Muscle layer of colon (tissue), 2 donors: ENCODE results near the gene MYH11.
"Not testable (repeated sequence)": the region's sequence is repeated elsewhere in the genome, so short reads cannot be mapped to it uniquely, and the experiment has no call there.

Experiments
- H3K27ac ChIP-seq: one replicate; pipeline ENCODE4 v1.7.0; 2013; ENCODE audit warnings: low read depth, mild to moderate bottlenecking, low read length, moderate library complexity
- H3K27me3 ChIP-seq, 2 donors: one replicate each; pipeline ENCODE4 v1.7.0; 2013; ENCODE audit warnings: low read length in 2 of 2, mild to moderate bottlenecking in 2 of 2; ENCODE audit not compliant: insufficient read depth in 2 of 2, control insufficient read depth in 1 of 2
- H3K36me3 ChIP-seq: one replicate; pipeline ENCODE4 v1.7.0; 2013; ENCODE audit warnings: mild to moderate bottlenecking, low read length; ENCODE audit not compliant: insufficient read depth
- H3K4me1 ChIP-seq: one replicate; pipeline ENCODE4 v1.7.0; 2013; ENCODE audit warnings: mild to moderate bottlenecking, low read length; ENCODE audit not compliant: insufficient read depth
- H3K4me3 ChIP-seq, 2 donors: one replicate each; pipeline ENCODE4 v1.7.0; 2013; ENCODE audit warnings: low read length in 2 of 2, low read depth in 1 of 2, mild to moderate bottlenecking in 1 of 2, moderate library complexity in 1 of 2
- H3K9ac ChIP-seq: one replicate; pipeline ENCODE4 v1.7.0; 2013; ENCODE audit warnings: low read length
- H3K9me3 ChIP-seq: one replicate; pipeline ENCODE4 v1.7.0; 2013; ENCODE audit warnings: mild to moderate bottlenecking, low read length
- donor health status: abdominal sarcoma.
- donor health status: Adenocarcinoma of cecum.

MYH11 gene

DNA sequence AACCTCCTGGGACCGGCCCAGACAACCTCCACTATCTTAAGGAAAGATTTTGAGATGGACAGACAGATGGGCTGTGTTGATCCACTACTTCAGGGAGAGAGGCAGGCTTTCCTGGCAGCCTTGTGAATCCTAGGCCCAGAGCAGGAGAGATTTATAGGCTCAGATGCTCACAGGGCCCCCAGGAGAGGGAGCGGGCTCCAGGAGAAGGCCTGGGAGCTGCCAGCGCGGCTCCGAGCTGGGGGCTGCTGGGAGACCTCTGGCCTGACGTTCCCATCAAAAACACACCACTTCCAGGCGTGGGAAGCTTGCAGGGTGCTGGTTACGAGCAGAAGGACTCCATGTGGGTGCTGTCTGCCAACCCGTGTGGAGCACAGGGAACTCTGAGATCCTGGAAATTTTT lies 53.2 kb downstream of the MYH11 start:
- no peak overlapping the region for H3K9ac ChIP-seq
- no peak overlapping the region for H3K4me3 ChIP-seq
- no peaks in the 10 kb centered on the region for H3K9me3 ChIP-seq
- no peaks in the 10 kb centered on the region for H3K27me3 ChIP-seq
- H3K27ac ChIP-seq: peak overlapping the region; percentile 71
- H3K4me1 ChIP-seq: peaks cover 83% of the 10 kb centered on the region
- peaks cover 70% of the 10 kb centered on the region for H3K36me3 ChIP-seq

DNA sequence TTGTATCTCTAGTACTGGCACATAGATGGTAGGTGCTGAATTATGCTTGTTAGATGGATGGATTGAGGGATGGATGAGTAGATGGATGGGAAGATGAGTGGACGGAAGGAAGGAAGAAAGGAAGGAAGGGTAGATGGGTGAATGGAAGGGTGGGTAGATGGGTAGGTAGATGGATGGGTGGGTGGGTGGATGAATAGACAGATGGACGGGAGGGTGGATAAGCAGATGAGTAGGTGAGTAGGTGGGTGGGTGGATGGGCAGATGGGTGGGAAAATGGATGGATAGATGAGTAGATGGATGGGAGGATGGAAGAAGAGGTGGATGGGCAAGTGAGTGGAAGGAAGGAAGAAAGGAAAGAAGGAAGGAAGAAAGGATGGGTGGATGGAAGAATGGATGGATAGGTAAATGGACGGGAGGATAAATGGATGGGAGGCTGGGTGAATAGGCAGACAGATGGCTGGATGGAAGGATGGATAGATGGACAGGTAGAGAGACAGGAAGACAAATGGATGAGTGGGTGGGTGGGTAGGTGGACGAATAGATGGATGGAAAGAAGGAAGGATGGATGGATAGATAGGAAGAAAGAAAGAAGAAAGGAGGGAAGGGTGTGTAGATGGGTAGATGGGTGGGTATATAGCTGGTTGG lies 56.9 kb downstream of the MYH11 start:
- no peaks in the 10 kb centered on the region for H3K9me3 ChIP-seq
- H3K9ac ChIP-seq: no peak overlapping the region
- no peak overlapping the region for H3K4me3 ChIP-seq
- H3K4me1 ChIP-seq: peaks cover 74% of the 10 kb centered on the region
- H3K27ac ChIP-seq: peak overlapping the region; percentile 42
- peaks cover 79% of the 10 kb centered on the region for H3K36me3 ChIP-seq
- H3K27me3 ChIP-seq: no peaks in the 10 kb centered on the region

DNA sequence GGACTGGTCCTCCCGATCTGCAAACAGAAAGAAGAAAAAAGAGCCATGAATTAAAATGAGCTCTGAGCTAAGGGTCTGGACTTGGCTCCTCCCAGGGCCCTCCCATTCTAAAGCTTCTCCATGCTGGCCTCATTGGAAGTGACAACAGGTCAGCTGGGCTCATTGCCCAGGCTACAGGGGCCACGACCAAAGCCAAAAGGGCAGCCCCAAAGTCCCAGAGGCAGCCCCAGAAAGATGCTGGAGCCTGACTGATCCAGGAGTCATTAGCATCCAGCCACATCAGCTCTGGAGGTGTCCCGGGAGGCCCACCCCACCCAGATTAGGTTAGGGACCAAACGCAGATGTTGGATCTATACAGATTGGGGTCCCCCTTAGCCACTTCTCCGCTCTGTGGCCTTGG lies 58.2 kb downstream of the MYH11 start:
- Histone ChIP-seq H3K9ac (no peak overlapping the region), H3K27ac (peak overlapping the region; percentile 4), H3K27me3 (no peaks in the 10 kb centered on the region), H3K36me3 (peaks cover 79% of the 10 kb centered on the region), H3K4me1 (peaks cover 70% of the 10 kb centered on the region), H3K4me3 (no peak overlapping the region), H3K9me3 (no peaks in the 10 kb centered on the region)

DNA sequence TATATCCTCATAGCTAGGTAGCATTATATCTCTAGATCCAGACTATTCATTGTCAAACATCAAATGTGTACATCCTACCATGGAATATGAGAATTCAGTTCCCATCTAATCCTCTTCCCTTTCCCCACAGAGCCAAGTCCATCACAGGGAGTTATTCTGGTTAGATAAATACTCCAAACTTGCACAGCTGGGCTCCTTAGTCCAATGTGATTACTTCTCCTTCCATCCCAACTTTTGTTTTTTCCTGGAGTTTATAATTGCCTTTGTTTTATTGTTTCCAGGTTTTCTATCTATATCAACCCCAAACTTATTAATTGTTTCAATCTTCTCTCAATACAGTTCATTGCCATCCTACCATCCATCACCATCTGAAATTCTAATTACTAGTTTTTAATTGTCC lies 59.9 kb downstream of the MYH11 start:
- peak overlapping the region in 1 of 2 donors; percentile 20 for H3K4me3 ChIP-seq
- H3K9ac ChIP-seq: no peak overlapping the region
- H3K36me3 ChIP-seq: peaks cover 77% of the 10 kb centered on the region
- H3K9me3 ChIP-seq: no peaks in the 10 kb centered on the region
- H3K27ac ChIP-seq: no peak overlapping the region
- no peaks in the 10 kb centered on the region for H3K27me3 ChIP-seq
- peaks cover 73% of the 10 kb centered on the region for H3K4me1 ChIP-seq

DNA sequence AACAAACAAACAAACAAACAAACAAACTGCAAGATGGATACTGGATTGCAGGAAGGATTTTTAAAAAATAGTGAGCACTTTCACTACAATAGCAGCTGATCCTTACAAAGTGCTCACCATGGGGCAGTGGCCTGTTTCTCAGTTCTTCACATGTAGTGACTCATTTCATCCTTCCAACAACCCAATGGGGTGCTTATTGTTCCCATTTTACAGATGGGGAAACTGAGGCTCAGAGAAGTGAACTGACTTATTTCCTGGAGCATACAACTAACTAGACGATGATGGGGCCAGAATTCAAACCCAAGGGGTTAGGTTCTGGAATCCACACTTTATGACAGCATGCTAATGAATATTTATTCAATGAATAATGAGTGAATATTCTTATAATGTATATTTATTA lies 61.2 kb downstream of the MYH11 start:
- peaks cover 76% of the 10 kb centered on the region for H3K4me1 ChIP-seq
- no peaks in the 10 kb centered on the region for H3K9me3 ChIP-seq
- H3K36me3 ChIP-seq: peaks cover 74% of the 10 kb centered on the region
- no peaks in the 10 kb centered on the region for H3K27me3 ChIP-seq
- no peak overlapping the region for H3K4me3 ChIP-seq
- H3K27ac ChIP-seq: peak overlapping the region; percentile 23
- no peak overlapping the region for H3K9ac ChIP-seq

DNA sequence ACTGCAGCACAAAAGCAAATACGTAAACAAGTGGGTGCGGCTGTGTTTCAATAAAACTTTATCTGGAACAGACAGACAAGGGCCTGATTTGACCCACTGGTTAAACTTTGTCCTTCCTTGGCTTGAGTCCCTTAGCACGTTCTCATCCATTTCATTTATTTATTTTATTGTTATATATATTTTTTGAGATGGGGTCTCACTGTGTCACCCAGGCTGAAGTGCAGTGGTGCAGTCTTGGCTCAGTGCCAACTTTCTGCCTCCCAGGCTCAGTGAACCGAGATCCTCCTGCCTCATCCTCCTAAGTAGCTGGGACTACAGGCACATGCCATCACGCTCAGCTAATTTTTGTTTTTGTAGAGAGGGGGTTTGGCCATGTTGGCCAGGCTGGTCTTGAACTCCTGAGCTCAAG lies 64.3 kb downstream of the MYH11 start:
- H3K27me3 ChIP-seq: no peaks in the 10 kb centered on the region
- H3K9me3 ChIP-seq: no peaks in the 10 kb centered on the region
- peak overlapping the region; percentile 66 for H3K27ac ChIP-seq
- peaks cover 60% of the 10 kb centered on the region for H3K36me3 ChIP-seq
- no peak overlapping the region for H3K4me3 ChIP-seq
- H3K4me1 ChIP-seq: peaks cover 71% of the 10 kb centered on the region
- H3K9ac ChIP-seq: no peak overlapping the region

DNA sequence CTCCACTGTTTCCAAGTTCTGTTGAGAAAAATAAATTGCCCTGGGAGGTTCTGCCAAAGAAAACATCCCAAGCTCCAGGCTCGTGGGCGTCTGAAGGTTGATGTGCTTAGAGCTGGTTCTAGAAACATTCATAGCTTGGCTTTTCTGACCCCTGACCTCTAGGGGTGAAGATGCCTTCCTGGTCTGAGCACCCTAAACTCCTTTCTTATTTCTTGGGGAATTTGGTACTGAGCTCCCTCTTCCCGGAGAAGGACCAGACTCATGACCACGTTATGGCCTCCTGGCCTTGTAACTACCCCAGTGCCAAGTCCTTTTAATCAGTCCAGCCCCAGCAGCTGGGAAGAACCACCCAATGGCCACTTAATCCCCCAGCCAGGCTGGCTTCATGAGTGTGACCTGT lies 66.4 kb downstream of the MYH11 start:
- H3K27ac ChIP-seq: peak overlapping the region; percentile 43
- no peak overlapping the region for H3K4me3 ChIP-seq
- no peaks in the 10 kb centered on the region for H3K27me3 ChIP-seq
- H3K4me1 ChIP-seq: peaks cover 81% of the 10 kb centered on the region
- peaks cover 62% of the 10 kb centered on the region for H3K36me3 ChIP-seq
- no peak overlapping the region for H3K9ac ChIP-seq
- H3K9me3 ChIP-seq: no peaks in the 10 kb centered on the region

DNA sequence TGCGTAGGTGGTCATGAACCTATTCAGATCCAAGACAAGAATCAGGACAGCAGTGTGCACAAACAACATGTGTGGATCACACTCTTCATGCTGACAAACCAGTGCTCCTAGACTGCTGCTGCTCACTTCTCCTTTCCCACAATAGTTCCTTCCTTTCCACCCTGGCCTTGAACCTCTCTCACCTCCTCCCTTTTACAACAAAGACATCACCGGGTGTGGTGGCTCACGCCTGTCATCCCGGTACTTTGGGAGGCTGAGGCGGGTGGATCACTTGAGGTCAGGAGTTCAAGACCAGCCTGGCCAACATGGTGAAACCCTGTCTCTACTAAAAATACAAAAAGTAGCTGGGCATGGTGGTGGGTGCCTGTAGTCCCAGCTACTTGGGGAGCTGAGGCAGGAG lies 67.0 kb downstream of the MYH11 start:
- H3K27me3 ChIP-seq, H3K9ac ChIP-seq, H3K4me3 ChIP-seq, H3K9me3 ChIP-seq: not testable (repeated sequence)
- H3K4me1 ChIP-seq: peaks cover 83% of the 10 kb centered on the region
- peak overlapping the region; percentile 7 for H3K27ac ChIP-seq
- peaks cover 62% of the 10 kb centered on the region for H3K36me3 ChIP-seq

GRCh38 chr16:15788846-15789239 lies 68.0 kb downstream of the MYH11 start:
- Histone ChIP-seq H3K4me3 (peak overlapping the region in 1 of 2 donors; percentile 27), H3K4me1 (peaks cover 82% of the 10 kb centered on the region), H3K27me3 (no peaks in the 10 kb centered on the region), H3K9me3 (no peaks in the 10 kb centered on the region), H3K36me3 (peaks cover 62% of the 10 kb centered on the region), H3K9ac (no peak overlapping the region), H3K27ac (peak overlapping the region; percentile 55)

GRCh38 chr16:15786501-15786900 lies 70.3 kb downstream of the MYH11 start:
- no peak overlapping the region for H3K4me3 ChIP-seq
- H3K4me1 ChIP-seq: peaks cover 82% of the 10 kb centered on the region

DNA sequence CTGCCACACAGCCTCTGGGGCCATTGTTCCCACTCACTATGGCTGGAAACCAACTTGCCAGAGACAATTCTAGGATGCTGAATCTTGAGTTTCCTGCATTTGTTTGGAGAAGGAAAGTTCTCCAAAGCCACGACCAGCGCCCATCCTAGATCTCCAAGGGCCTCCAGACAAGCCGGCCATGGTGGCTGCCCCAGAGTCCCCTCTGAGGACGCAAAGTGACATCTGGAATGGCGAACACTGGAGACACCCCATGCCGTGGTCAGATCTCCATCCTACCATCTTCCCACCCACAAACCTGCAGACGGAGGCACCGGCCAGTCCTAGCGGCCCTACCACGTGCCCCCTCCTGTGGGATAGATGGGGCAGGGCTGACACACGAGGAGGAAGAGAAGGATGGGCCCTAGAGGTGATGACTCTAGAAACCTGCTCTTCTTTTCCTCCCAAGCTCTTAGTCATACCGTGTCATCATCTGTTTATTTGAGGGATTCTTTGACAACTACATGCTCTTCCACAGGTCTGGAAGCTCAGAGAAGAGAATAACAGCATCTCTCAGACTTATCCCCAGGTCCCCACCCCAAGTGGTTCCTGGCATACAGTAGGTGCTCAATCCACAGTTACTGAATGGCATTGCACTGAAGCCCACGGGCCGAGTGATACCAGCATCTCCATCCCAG lies 71.3 kb downstream of the MYH11 start:
- peaks cover 82% of the 10 kb centered on the region for H3K36me3 ChIP-seq
- no peaks in the 10 kb centered on the region for H3K27me3 ChIP-seq
- no peak overlapping the region for H3K4me3 ChIP-seq
- H3K4me1 ChIP-seq: peaks cover 82% of the 10 kb centered on the region
- no peaks in the 10 kb centered on the region for H3K9me3 ChIP-seq
- no peak overlapping the region for H3K9ac ChIP-seq
- H3K27ac ChIP-seq: peak overlapping the region; percentile 54

More at GRCh38 chr16:15786501-15786900, 70.3 kb downstream of the MYH11 start:
- Histone ChIP-seq H3K36me3 (peaks cover 75% of the 10 kb centered on the region), H3K27me3 (no peaks in the 10 kb centered on the region), H3K9me3 (no peaks in the 10 kb centered on the region), H3K9ac (no peak overlapping the region), H3K27ac (peak overlapping the region; percentile 63)

- no peak overlapping the region for H3K9ac ChIP-seq
- peaks cover 85% of the 10 kb centered on the region for H3K4me1 ChIP-seq
- no peaks in the 10 kb centered on the region for H3K9me3 ChIP-seq
- no peak overlapping the region for H3K27ac ChIP-seq
- no peaks in the 10 kb centered on the region for H3K27me3 ChIP-seq
- no peak overlapping the region for H3K4me3 ChIP-seq
- H3K36me3 ChIP-seq: peaks cover 86% of the 10 kb centered on the region
These were observed 72.8 kb downstream of the MYH11 start for GRCh38 chr16:15783985-15784384.
